Sigmoid colon (tissue), 3 donors: ENCODE data around the gene HMG20A.

Experiments used
- POLR2A ChIP-seq, 2 donors: fragments of 450-650 bp; IDR thresholded peaks; one replicate each; pipeline ENCODE4 v1.6.1; 2016; ENCODE audit warnings: antibody characterized with exemption in 2 of 2, mild to moderate bottlenecking in 2 of 2, moderate library complexity in 2 of 2
- TF ChIP-seq, protein P1 (sequence below), 4 experiments: fragments of 450-650 bp in 3 of 4; fragments of 200-600 bp in 1 of 4; IDR thresholded peaks; one replicate each; pipeline ENCODE4 v1.5.1; 2016 to 2019; ENCODE audit warnings: antibody characterized with exemption in 4 of 4, mild to moderate bottlenecking in 3 of 4, moderate library complexity in 2 of 4

DNA sequence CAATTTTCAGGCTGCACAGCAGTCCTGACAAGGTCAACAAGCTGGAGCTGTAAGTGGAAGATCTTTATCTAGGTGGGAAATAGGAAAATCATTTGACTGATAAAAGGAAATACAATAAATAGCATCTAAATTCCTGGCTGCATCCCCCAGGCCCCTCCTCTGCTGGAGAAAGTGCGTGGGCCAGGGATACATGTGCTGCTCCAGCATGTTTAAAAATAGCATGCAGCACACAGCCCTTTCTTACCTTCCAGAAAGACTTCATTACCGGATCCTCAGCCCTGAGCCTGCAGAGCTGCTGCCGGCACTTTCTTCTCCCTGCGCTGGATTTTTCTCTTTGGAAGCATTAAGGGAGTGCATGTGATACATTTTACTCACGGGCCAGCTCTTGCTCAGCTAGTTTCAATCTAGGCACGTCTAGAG lies 77.3 kb downstream of the HMG20A start:
- TF ChIP-seq, protein P1, sequence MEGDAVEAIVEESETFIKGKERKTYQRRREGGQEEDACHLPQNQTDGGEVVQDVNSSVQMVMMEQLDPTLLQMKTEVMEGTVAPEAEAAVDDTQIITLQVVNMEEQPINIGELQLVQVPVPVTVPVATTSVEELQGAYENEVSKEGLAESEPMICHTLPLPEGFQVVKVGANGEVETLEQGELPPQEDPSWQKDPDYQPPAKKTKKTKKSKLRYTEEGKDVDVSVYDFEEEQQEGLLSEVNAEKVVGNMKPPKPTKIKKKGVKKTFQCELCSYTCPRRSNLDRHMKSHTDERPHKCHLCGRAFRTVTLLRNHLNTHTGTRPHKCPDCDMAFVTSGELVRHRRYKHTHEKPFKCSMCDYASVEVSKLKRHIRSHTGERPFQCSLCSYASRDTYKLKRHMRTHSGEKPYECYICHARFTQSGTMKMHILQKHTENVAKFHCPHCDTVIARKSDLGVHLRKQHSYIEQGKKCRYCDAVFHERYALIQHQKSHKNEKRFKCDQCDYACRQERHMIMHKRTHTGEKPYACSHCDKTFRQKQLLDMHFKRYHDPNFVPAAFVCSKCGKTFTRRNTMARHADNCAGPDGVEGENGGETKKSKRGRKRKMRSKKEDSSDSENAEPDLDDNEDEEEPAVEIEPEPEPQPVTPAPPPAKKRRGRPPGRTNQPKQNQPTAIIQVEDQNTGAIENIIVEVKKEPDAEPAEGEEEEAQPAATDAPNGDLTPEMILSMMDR (IDR thresholded peaks at IDR 0.05): no peak
- no peak for TF ChIP-seq POLR2A (IDR thresholded peaks at IDR 0.05)
